Measurements from ENCODE around the gene MYT1. TPM values are rescaled to one million over a fixed set of nuclear protein-coding genes. Genes with fewer than 3 reads are reported as not detected.

The MYT1 gene
- total and polyA plus RNA-seq, 2 donors (not counting 1 experiment from before 2014, with no cell fraction given) = not detected

GRCh38 chr20:64228751-64229506 lies 64.7 kb downstream of the MYT1 start:
- TF ChIP-seq, protein P1, sequence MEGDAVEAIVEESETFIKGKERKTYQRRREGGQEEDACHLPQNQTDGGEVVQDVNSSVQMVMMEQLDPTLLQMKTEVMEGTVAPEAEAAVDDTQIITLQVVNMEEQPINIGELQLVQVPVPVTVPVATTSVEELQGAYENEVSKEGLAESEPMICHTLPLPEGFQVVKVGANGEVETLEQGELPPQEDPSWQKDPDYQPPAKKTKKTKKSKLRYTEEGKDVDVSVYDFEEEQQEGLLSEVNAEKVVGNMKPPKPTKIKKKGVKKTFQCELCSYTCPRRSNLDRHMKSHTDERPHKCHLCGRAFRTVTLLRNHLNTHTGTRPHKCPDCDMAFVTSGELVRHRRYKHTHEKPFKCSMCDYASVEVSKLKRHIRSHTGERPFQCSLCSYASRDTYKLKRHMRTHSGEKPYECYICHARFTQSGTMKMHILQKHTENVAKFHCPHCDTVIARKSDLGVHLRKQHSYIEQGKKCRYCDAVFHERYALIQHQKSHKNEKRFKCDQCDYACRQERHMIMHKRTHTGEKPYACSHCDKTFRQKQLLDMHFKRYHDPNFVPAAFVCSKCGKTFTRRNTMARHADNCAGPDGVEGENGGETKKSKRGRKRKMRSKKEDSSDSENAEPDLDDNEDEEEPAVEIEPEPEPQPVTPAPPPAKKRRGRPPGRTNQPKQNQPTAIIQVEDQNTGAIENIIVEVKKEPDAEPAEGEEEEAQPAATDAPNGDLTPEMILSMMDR (conservative IDR thresholded peaks at IDR 0.05 in 1 of 2, IDR thresholded peaks at IDR 0.05 in 1 of 2; ENCODE audit: low read depth in 1 of 2, low read length in 2 of 2) = no peak
- TF ChIP-seq EZH2 (IDR thresholded peaks at IDR 0.05; ENCODE audit: low read length, missing control alignments) = no peak
- Histone ChIP-seq H3K9ac (ENCODE audit: insufficient read depth, low read length) (no peak overlapping the region), H2AFZ (ENCODE audit: low read length) (no peak overlapping the region), H3K36me3 (ENCODE audit: control insufficient read depth, insufficient read depth, low read length) (no peaks in the 10 kb centered on the region), H3K4me2 (ENCODE audit: extremely low read depth, insufficient read depth, low read length) (no peak overlapping the region), H3K4me1 (ENCODE audit: control insufficient read depth, extremely low read depth, insufficient read depth, low read length) (peaks cover 3% of the 10 kb centered on the region), H3K27me3 (ENCODE audit: control insufficient read depth, insufficient read depth, low read length) (no peaks in the 10 kb centered on the region), H3K27ac (ENCODE audit: insufficient read depth, low read length) (no peak overlapping the region), H3K79me2 (ENCODE audit: control insufficient read depth, insufficient read depth, low read length) (no peaks in the 10 kb centered on the region), H3K4me3 (replicated peaks in 1 of 4; ENCODE audit: control extremely low read depth in 1 of 4, insufficient read depth in 1 of 4, low read depth in 3 of 4, low read length in 4 of 4) (no peak overlapping the region), H3K9me3 (ENCODE audit: control insufficient read depth, insufficient read depth, low read depth, low read length) (no peaks in the 10 kb centered on the region), H4K20me1 (ENCODE audit: control insufficient read depth, extremely low read depth, insufficient read depth, low read length) (no peaks in the 10 kb centered on the region)
- DNase-seq (ENCODE audit: low read depth in 2 of 2) = no peak

DNA sequence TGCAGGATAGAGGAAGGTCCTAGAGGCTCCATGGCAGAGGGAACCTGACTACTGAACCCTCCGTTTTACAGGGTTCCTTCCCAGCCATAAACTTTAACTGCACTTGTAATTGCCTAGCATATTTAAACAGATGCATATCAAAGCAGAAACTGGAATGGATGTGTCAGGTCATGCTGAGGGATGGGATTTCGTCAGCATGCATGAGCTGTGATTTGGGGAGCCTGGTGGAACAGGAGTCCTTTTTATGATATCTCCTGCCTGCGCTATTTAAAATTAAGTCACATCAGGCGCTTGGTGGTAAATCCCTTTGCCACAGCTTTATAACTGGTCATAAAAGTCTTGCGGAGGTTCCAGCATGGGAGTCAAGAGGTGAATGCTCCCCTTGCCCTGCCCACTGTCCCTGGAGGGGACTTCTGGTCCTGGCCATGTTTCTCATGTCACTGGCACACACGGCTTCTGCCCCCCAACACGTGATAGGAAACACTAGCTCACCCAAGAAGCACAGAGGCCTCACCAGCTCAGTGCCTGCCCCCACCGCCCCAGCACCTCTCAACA lies 65.3 kb downstream of the MYT1 start:
- no peak for DNase-seq (ENCODE audit: low read depth in 2 of 2)
- Histone ChIP-seq H3K9ac (ENCODE audit: insufficient read depth, low read length) (no peak overlapping the region), H3K79me2 (ENCODE audit: control insufficient read depth, insufficient read depth, low read length) (no peaks in the 10 kb centered on the region), H3K4me2 (ENCODE audit: extremely low read depth, insufficient read depth, low read length) (no peak overlapping the region), H3K4me1 (ENCODE audit: control insufficient read depth, extremely low read depth, insufficient read depth, low read length) (no peaks in the 10 kb centered on the region), H3K36me3 (ENCODE audit: control insufficient read depth, insufficient read depth, low read length) (no peaks in the 10 kb centered on the region), H3K9me3 (ENCODE audit: control insufficient read depth, insufficient read depth, low read depth, low read length) (no peaks in the 10 kb centered on the region), H3K27me3 (ENCODE audit: control insufficient read depth, insufficient read depth, low read length) (no peaks in the 10 kb centered on the region), H3K27ac (ENCODE audit: insufficient read depth, low read length) (no peak overlapping the region), H2AFZ (ENCODE audit: low read length) (no peak overlapping the region), H3K4me3 (replicated peaks in 1 of 4; ENCODE audit: control extremely low read depth in 1 of 4, insufficient read depth in 1 of 4, low read depth in 3 of 4, low read length in 4 of 4) (no peak overlapping the region), H4K20me1 (ENCODE audit: control insufficient read depth, extremely low read depth, insufficient read depth, low read length) (no peaks in the 10 kb centered on the region)
- TF ChIP-seq EZH2 (IDR thresholded peaks at IDR 0.05; ENCODE audit: low read length, missing control alignments) = no peak
- TF ChIP-seq, protein P1 (conservative IDR thresholded peaks at IDR 0.05 in 1 of 2, IDR thresholded peaks at IDR 0.05 in 1 of 2; ENCODE audit: low read depth in 1 of 2, low read length in 2 of 2) = no peak

GRCh38 chr20:64230461-64231145 lies 66.4 kb downstream of the MYT1 start:
- H2AFZ ChIP-seq (ENCODE audit: low read length) = no peak overlapping the region
- no peak overlapping the region for H3K4me2 ChIP-seq (ENCODE audit: extremely low read depth, insufficient read depth, low read length)
- no peak for TF ChIP-seq EZH2 (IDR thresholded peaks at IDR 0.05; ENCODE audit: low read length, missing control alignments)
- TF ChIP-seq, protein P1 (conservative IDR thresholded peaks at IDR 0.05 in 1 of 2, IDR thresholded peaks at IDR 0.05 in 1 of 2; ENCODE audit: low read depth in 1 of 2, low read length in 2 of 2) = no peak
- no peak overlapping the region for H3K4me3 ChIP-seq (replicated peaks in 1 of 4; ENCODE audit: control extremely low read depth in 1 of 4, insufficient read depth in 1 of 4, low read depth in 3 of 4, low read length in 4 of 4)
- no peaks in the 10 kb centered on the region for H3K9me3 ChIP-seq (ENCODE audit: control insufficient read depth, insufficient read depth, low read depth, low read length)
- H3K4me1 ChIP-seq (ENCODE audit: control insufficient read depth, extremely low read depth, insufficient read depth, low read length) = no peaks in the 10 kb centered on the region
- DNase-seq (ENCODE audit: low read depth in 2 of 2) = no peak
- no peaks in the 10 kb centered on the region for H3K79me2 ChIP-seq (ENCODE audit: control insufficient read depth, insufficient read depth, low read length)
- no peak overlapping the region for H3K27ac ChIP-seq (ENCODE audit: insufficient read depth, low read length)
- H3K36me3 ChIP-seq (ENCODE audit: control insufficient read depth, insufficient read depth, low read length) = no peaks in the 10 kb centered on the region
- no peaks in the 10 kb centered on the region for H3K27me3 ChIP-seq (ENCODE audit: control insufficient read depth, insufficient read depth, low read length)
- H3K9ac ChIP-seq (ENCODE audit: insufficient read depth, low read length) = no peak overlapping the region
- no peaks in the 10 kb centered on the region for H4K20me1 ChIP-seq (ENCODE audit: control insufficient read depth, extremely low read depth, insufficient read depth, low read length)
